HG03095 (cell line): ENCODE results near the gene CDHR1.

ENCODE experiments used
- ATAC-seq: cut with Tn5 transposase; IDR thresholded peaks from one replicate; pipeline ENCODE4 v1.9.1; 2021; ENCODE audit warnings: moderate library complexity; ENCODE audit not compliant: unreplicated experiment

The CDHR1 gene

GRCh38 chr10:84225427-84226173 is 31.3 kb downstream of the CDHR1 start, which contains the start of gene LRIT2:
LRIT2 (minus strand) TSS chr10:84225544; CDS start chr10:84225520, 24 bp downstream.
- ATAC-seq, result no peak

- no peak for ATAC-seq
These were observed 32.3 kb downstream of the CDHR1 start for GRCh38 chr10:84226616-84227015.

- no peak for ATAC-seq
These were observed 33.5 kb downstream of the CDHR1 start for GRCh38 chr10:84227810-84228209.

GRCh38 chr10:84230359-84230758 is 36.0 kb downstream of the CDHR1 start:
- no peak for ATAC-seq

GRCh38 chr10:84232376-84232775 is 38.0 kb downstream of the CDHR1 start:
- ATAC-seq, result no peak

GRCh38 chr10:84233940-84234339 is 39.6 kb downstream of the CDHR1 start:
- ATAC-seq, result no peak

GRCh38 chr10:84234479-84234878 is 40.1 kb downstream of the CDHR1 start:
- ATAC-seq, result no peak

- no peak for ATAC-seq
These were observed 40.8 kb downstream of the CDHR1 start for GRCh38 chr10:84235096-84235495.

GRCh38 chr10:84236807-84237198 is 42.5 kb downstream of the CDHR1 start:
- no peak for ATAC-seq

GRCh38 chr10:84237199-84238051 is 43.1 kb downstream of the CDHR1 start:
- no peak for ATAC-seq

- no peak for ATAC-seq
These were observed 44.6 kb downstream of the CDHR1 start for GRCh38 chr10:84238909-84239308.

- no peak for ATAC-seq
These were observed 47.0 kb downstream of the CDHR1 start, which contains the start of gene LRIT1 for GRCh38 chr10:84241185-84241790. LRIT1 (minus strand) TSS chr10:84241546; CDS start chr10:84241439, 107 bp downstream.

- no peak for ATAC-seq
These were observed 49.4 kb downstream of the CDHR1 start for GRCh38 chr10:84243759-84244158.

- no peak for ATAC-seq
These were observed 50.4 kb downstream of the CDHR1 start, which contains the start of gene RGR for GRCh38 chr10:84244651-84245270. RGR (plus strand) TSS chr10:84245053; CDS start chr10:84245091, 38 bp downstream.

- no peak for ATAC-seq
These were observed 53.2 kb downstream of the CDHR1 start for GRCh38 chr10:84247496-84247895.

GRCh38 chr10:84248794-84249193 is 54.5 kb downstream of the CDHR1 start:
- no peak for ATAC-seq

- ATAC-seq, result no peak
These were observed 60.5 kb downstream of the CDHR1 start for GRCh38 chr10:84254552-84255478.

- peak; percentile 62 for ATAC-seq
These were observed 62.4 kb downstream of the CDHR1 start for GRCh38 chr10:84256510-84257342.
